IPS DF 6.9 (cell line): ENCODE data around the gene WDR82.

Source experiments
- DNase-seq: peaks from one replicate; pipeline ENCODE4 v3.0.0-alpha.2; 2013; ENCODE audit warnings: low read depth, low spot score
- H3K27ac ChIP-seq: one replicate; pipeline ENCODE4 v1.5.1; 2013; ENCODE audit warnings: low read length, control low read depth
- H3K27me3 ChIP-seq: 2 replicates; pipeline ENCODE4 v1.6.1; 2013; ENCODE audit warnings: mild to moderate bottlenecking, low read length; ENCODE audit not compliant: control insufficient read depth, insufficient read depth
- H3K36me3 ChIP-seq: 2 replicates; pipeline ENCODE4 v1.6.1; 2013; ENCODE audit warnings: low read length; ENCODE audit not compliant: control insufficient read depth, insufficient read depth
- H3K4me1 ChIP-seq: 2 replicates; pipeline ENCODE4 v1.6.1; 2013; ENCODE audit warnings: low read length; ENCODE audit not compliant: control insufficient read depth, insufficient read depth
- H3K4me3 ChIP-seq: 2 replicates; pipeline ENCODE4 v1.5.1; 2013; ENCODE audit warnings: mild to moderate bottlenecking, low read length
- H3K9me3 ChIP-seq: 2 replicates; pipeline ENCODE4 v1.6.1; 2013; ENCODE audit warnings: low read length, inconsistent platforms; ENCODE audit not compliant: control insufficient read depth, insufficient read depth
- WGBS: extraction: QIAGEN DNeasy Blood & Tissue Kit; methylation state at CpG from one replicate; pipeline ENCODE4 v1.1.7; 2013; ENCODE audit warnings: mixed read lengths, missing lambda C conversion rate; ENCODE audit not compliant: insufficient read length, insufficient coverage; 5-methylcytosine and 5-hydroxymethylcytosine counted together

Gene WDR82

DNA sequence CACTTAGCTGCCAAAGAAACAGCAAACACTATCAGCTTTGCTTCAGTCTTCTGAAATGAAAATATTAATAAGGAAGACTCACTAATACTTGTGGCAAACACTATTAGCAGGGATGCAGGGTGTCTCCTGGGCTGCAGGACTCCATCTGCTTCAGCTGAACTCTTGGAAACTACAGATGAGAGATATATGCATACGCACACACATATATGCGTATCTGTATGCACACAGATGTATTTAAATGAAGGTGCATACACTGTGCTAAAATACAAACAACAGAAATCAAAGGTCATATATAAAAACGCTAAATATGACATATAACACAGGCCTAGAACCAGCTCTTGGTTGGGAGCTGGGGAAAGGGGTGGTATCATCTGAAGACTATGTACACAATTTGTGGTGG, 22.3 kb downstream of the WDR82 start:
- Histone ChIP-seq H3K36me3 (peaks cover 43% of the 10 kb centered on the region), H3K4me1 (no peaks in the 10 kb centered on the region), H3K9me3 (no peaks in the 10 kb centered on the region), H3K4me3 (no peak overlapping the region), H3K27me3 (no peaks in the 10 kb centered on the region), H3K27ac (no peak overlapping the region)
- DNase-seq, result no peak
- WGBS, result no CpG with 5 or more reads among the region's 3 CpGs

DNA sequence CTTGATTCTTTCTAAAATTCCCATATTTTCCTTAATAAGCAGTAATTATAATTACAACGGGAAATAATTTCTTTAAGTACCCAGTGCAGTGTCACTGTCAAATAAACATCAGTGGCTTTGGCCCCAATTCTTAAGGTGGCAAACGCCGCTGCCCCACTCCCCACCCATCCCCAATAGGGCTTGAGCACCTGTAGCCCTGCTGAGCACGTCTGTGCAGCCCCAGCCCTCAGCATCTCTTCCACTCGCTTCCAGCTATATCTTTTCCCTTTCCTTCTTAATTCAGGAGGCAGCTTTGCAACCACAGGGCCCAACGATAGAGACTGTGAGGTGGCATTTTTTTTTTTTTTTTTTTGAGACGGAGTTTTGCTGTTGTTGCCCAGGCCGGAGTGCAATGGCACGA, 23.8 kb downstream of the WDR82 start:
- WGBS, result no CpG with 5 or more reads among the region's 9 CpGs
- H3K4me3 ChIP-seq, result no peak overlapping the region
- no peak for DNase-seq
- no peaks in the 10 kb centered on the region for H3K27me3 ChIP-seq
- no peaks in the 10 kb centered on the region for H3K4me1 ChIP-seq
- no peak overlapping the region for H3K27ac ChIP-seq
- no peaks in the 10 kb centered on the region for H3K9me3 ChIP-seq
- peaks cover 42% of the 10 kb centered on the region for H3K36me3 ChIP-seq

- Histone ChIP-seq H3K27ac (no peak overlapping the region), H3K4me1 (no peaks in the 10 kb centered on the region), H3K27me3 (no peaks in the 10 kb centered on the region), H3K4me3 (no peak overlapping the region; the same call in 1 of the 2 replicates), H3K9me3 (no peaks in the 10 kb centered on the region), H3K36me3 (peaks cover 34% of the 10 kb centered on the region)
- WGBS, result no CpG with 5 or more reads among the region's 12 CpGs
- DNase-seq, result no peak
Measured at GRCh38 chr3:52253314-52254304, 24.8 kb downstream of the WDR82 start.

DNA sequence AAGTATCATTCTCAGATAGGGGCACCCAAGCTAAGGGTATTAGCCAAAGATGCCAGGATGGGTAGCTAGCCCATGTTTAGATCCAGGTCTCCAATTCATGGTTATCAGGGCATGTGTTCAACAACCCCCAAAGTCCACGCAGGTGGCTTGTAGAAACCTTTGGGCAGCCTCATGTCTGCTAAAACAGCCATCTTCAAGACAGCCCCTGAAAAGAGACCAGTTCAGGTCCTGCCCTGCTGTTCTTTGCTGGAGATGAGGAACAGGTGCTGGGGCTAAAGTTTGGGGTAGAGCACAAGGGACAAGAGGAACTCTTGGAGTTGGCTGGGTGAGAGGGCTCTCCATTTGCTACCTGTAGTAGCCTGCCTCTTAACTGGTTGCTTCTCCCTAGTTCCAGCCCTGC, 28.3 kb downstream of the WDR82 start:
- Histone ChIP-seq H3K4me1 (no peaks in the 10 kb centered on the region), H3K27ac (no peak overlapping the region), H3K36me3 (peaks cover 9% of the 10 kb centered on the region), H3K27me3 (peaks cover 2% of the 10 kb centered on the region; the same call in 1 of the 2 replicates), H3K4me3 (no peak overlapping the region), H3K9me3 (no peaks in the 10 kb centered on the region)
- WGBS, result no CpG with 5 or more reads among the region's 1 CpG
- no peak for DNase-seq

- Histone ChIP-seq H3K36me3 (peaks cover 9% of the 10 kb centered on the region), H3K27me3 (peaks cover 6% of the 10 kb centered on the region; the same call in 1 of the 2 replicates), H3K27ac (no peak overlapping the region), H3K9me3 (no peaks in the 10 kb centered on the region), H3K4me3 (no peak overlapping the region), H3K4me1 (no peaks in the 10 kb centered on the region)
- WGBS, result no CpG with 5 or more reads among the region's 6 CpGs
- DNase-seq, result no peak
Measured at GRCh38 chr3:52249683-52250082, 28.8 kb downstream of the WDR82 start.

- peaks cover 6% of the 10 kb centered on the region; the same call in 1 of the 2 replicates for H3K27me3 ChIP-seq
- H3K36me3 ChIP-seq, result peaks cover 9% of the 10 kb centered on the region
- no peaks in the 10 kb centered on the region for H3K4me1 ChIP-seq
- H3K27ac ChIP-seq, result no peak overlapping the region
- no peak for DNase-seq
- WGBS, result no CpG with 5 or more reads among the region's 10 CpGs
- H3K9me3 ChIP-seq, result no peaks in the 10 kb centered on the region
- H3K4me3 ChIP-seq, result no peak overlapping the region
Measured at GRCh38 chr3:52248816-52249547, 29.5 kb downstream of the WDR82 start.

DNA sequence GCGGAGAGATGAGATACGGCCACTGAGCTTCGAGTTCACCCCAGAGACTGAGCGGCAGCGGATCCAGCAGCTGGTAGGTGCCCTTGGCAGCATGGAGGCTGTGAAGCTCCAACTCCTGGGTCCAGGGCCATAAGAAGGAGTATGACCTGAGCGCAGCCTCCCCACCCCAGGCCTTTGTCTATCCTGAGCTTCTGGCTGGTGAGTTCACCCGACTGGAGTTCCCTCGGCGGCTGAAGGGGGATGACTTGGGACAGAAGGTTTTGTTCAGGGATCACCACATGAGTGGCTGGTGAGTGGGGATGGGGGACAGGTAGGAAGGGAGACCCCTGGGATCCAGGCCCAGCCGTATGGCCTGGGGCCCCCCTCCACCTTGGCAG, 30.3 kb downstream of the WDR82 start:
- Histone ChIP-seq H3K36me3 (peaks cover 2% of the 10 kb centered on the region), H3K9me3 (no peaks in the 10 kb centered on the region), H3K4me1 (no peaks in the 10 kb centered on the region), H3K27ac (no peak overlapping the region), H3K27me3 (peaks cover 6% of the 10 kb centered on the region; the same call in 1 of the 2 replicates), H3K4me3 (no peak overlapping the region)
- no CpG with 5 or more reads among the region's 10 CpGs for WGBS
- no peak for DNase-seq

GRCh38 chr3:52247409-52248164, 30.9 kb downstream of the WDR82 start:
- Histone ChIP-seq H3K27me3 (peaks cover 6% of the 10 kb centered on the region; the same call in 1 of the 2 replicates), H3K36me3 (no peaks in the 10 kb centered on the region), H3K9me3 (no peaks in the 10 kb centered on the region), H3K4me3 (no peak overlapping the region), H3K4me1 (no peaks in the 10 kb centered on the region), H3K27ac (no peak overlapping the region)
- DNase-seq, result no peak
- WGBS, result no CpG with 5 or more reads among the region's 7 CpGs

GRCh38 chr3:52246728-52247408, 31.6 kb downstream of the WDR82 start:
- no peak for DNase-seq
- H3K36me3 ChIP-seq, result no peaks in the 10 kb centered on the region
- H3K4me3 ChIP-seq, result no peak overlapping the region
- H3K27ac ChIP-seq, result no peak overlapping the region
- WGBS, result no CpG with 5 or more reads among the region's 14 CpGs
- no peaks in the 10 kb centered on the region for H3K4me1 ChIP-seq
- peaks cover 6% of the 10 kb centered on the region; the same call in 1 of the 2 replicates for H3K27me3 ChIP-seq
- H3K9me3 ChIP-seq, result no peaks in the 10 kb centered on the region
